Activated naive CD4-positive, alpha-beta T cell treated with anti-CD3 and anti-CD28 coated beads, Interleukin-2, amount 50 U/mL, for 24 hours (primary cell): ENCODE measurements around the gene WDR19.
"Not testable (repeated sequence)": the region's sequence is repeated elsewhere in the genome, so short reads cannot be mapped to it uniquely, and the experiment has no call there.

Experiments
- H3K27ac Mint-ChIP-seq: one replicate; pipeline ENCODE4 v1.8.0; 2021; ENCODE audit warnings: mild to moderate bottlenecking, mixed read lengths
- H3K27me3 Mint-ChIP-seq: one replicate; pipeline ENCODE4 v1.8.0; 2021; ENCODE audit warnings: mixed read lengths
- H3K36me3 Mint-ChIP-seq: one replicate; pipeline ENCODE4 v1.8.0; 2021; ENCODE audit warnings: mixed read lengths
- H3K4me1 Mint-ChIP-seq: one replicate; pipeline ENCODE4 v1.8.0; 2021; ENCODE audit warnings: mixed read lengths
- H3K4me3 Mint-ChIP-seq: one replicate; pipeline ENCODE4 v1.8.0; 2021; ENCODE audit warnings: mild to moderate bottlenecking, mixed read lengths
- H3K9me3 Mint-ChIP-seq: one replicate; pipeline ENCODE4 v1.8.0; 2021; ENCODE audit warnings: mixed read lengths

The WDR19 gene

GRCh38 chr4:39181905-39182638 is at the start of gene WDR19:
Gene WDR19, plus strand, starts transcription at chr4:39182529. Its CDS starts 29 bp downstream, at chr4:39182558.
- peaks cover 11% of the 10 kb centered on the region for H3K4me1 Mint-ChIP-seq
- no peaks in the 10 kb centered on the region for H3K36me3 Mint-ChIP-seq
- no peak within 1 kb of the TSS for H3K27ac Mint-ChIP-seq

GRCh38 chr4:39133623-39134022 is 48.7 kb upstream of the WDR19 start:
- Mint-ChIP-seq H3K36me3 (peaks cover 4% of the 10 kb centered on the region), H3K27me3 (no peaks in the 10 kb centered on the region), H3K27ac (no peak overlapping the region), H3K4me1 (peaks cover 11% of the 10 kb centered on the region), H3K4me3 (no peak overlapping the region), H3K9me3 (no peaks in the 10 kb centered on the region)

More at GRCh38 chr4:39181905-39182638, at the start of gene WDR19:
- no peak within 1 kb of the TSS for H3K4me3 Mint-ChIP-seq
- no peaks in the 10 kb centered on the region for H3K9me3 Mint-ChIP-seq
- peaks cover 6% of the 10 kb centered on the region for H3K27me3 Mint-ChIP-seq

- no peak overlapping the region for H3K4me3 Mint-ChIP-seq
- no peaks in the 10 kb centered on the region for H3K27me3 Mint-ChIP-seq
- no peak overlapping the region for H3K27ac Mint-ChIP-seq
- H3K4me1 Mint-ChIP-seq = peaks cover 11% of the 10 kb centered on the region
- no peaks in the 10 kb centered on the region for H3K9me3 Mint-ChIP-seq
- H3K36me3 Mint-ChIP-seq = peaks cover 1% of the 10 kb centered on the region
These were observed 47.5 kb upstream of the WDR19 start for GRCh38 chr4:39134683-39135306.

GRCh38 chr4:39138227-39138626 is 44.1 kb upstream of the WDR19 start:
- H3K4me1 Mint-ChIP-seq = peaks cover 11% of the 10 kb centered on the region
- not testable (repeated sequence) for H3K4me3 Mint-ChIP-seq, H3K27me3 Mint-ChIP-seq, H3K9me3 Mint-ChIP-seq, H3K36me3 Mint-ChIP-seq, H3K27ac Mint-ChIP-seq

- peaks cover 4% of the 10 kb centered on the region for H3K36me3 Mint-ChIP-seq
- H3K4me3 Mint-ChIP-seq = no peak overlapping the region
- H3K27me3 Mint-ChIP-seq = no peaks in the 10 kb centered on the region
- H3K4me1 Mint-ChIP-seq = no peaks in the 10 kb centered on the region
- H3K9me3 Mint-ChIP-seq = no peaks in the 10 kb centered on the region
- no peak overlapping the region for H3K27ac Mint-ChIP-seq
These were observed 36.1 kb upstream of the WDR19 start for GRCh38 chr4:39146211-39146610.

- no peaks in the 10 kb centered on the region for H3K9me3 Mint-ChIP-seq
- H3K27ac Mint-ChIP-seq = no peak overlapping the region
- H3K36me3 Mint-ChIP-seq = no peaks in the 10 kb centered on the region
- H3K4me1 Mint-ChIP-seq = no peaks in the 10 kb centered on the region
- H3K4me3 Mint-ChIP-seq = no peak overlapping the region
- no peaks in the 10 kb centered on the region for H3K27me3 Mint-ChIP-seq
These were observed 28.3 kb upstream of the WDR19 start for GRCh38 chr4:39154009-39154408.

- H3K4me1 Mint-ChIP-seq = no peaks in the 10 kb centered on the region
- H3K9me3 Mint-ChIP-seq = no peaks in the 10 kb centered on the region
- H3K36me3 Mint-ChIP-seq = no peaks in the 10 kb centered on the region
- H3K27ac Mint-ChIP-seq = no peak overlapping the region
- H3K27me3 Mint-ChIP-seq = no peaks in the 10 kb centered on the region
- H3K4me3 Mint-ChIP-seq = no peak overlapping the region
These were observed 24.8 kb upstream of the WDR19 start for GRCh38 chr4:39157520-39157919.

GRCh38 chr4:39166177-39166576 is 16.2 kb upstream of the WDR19 start:
- Mint-ChIP-seq H3K9me3 (peaks cover 5% of the 10 kb centered on the region), H3K4me1 (no peaks in the 10 kb centered on the region), H3K27ac (no peak overlapping the region), H3K36me3 (no peaks in the 10 kb centered on the region), H3K4me3 (no peak overlapping the region), H3K27me3 (no peaks in the 10 kb centered on the region)

GRCh38 chr4:39166669-39167068 is 15.7 kb upstream of the WDR19 start:
- Mint-ChIP-seq H3K4me1 (no peaks in the 10 kb centered on the region), H3K36me3 (no peaks in the 10 kb centered on the region), H3K27ac (no peak overlapping the region), H3K4me3 (no peak overlapping the region), H3K9me3 (peaks cover 8% of the 10 kb centered on the region), H3K27me3 (no peaks in the 10 kb centered on the region)

GRCh38 chr4:39169426-39169825 is 12.9 kb upstream of the WDR19 start:
- Mint-ChIP-seq H3K9me3 (peaks cover 9% of the 10 kb centered on the region), H3K27ac (no peak overlapping the region), H3K4me3 (no peak overlapping the region), H3K27me3 (no peaks in the 10 kb centered on the region), H3K36me3 (no peaks in the 10 kb centered on the region), H3K4me1 (no peaks in the 10 kb centered on the region)

GRCh38 chr4:39170301-39170700 is 12.0 kb upstream of the WDR19 start:
- no peak overlapping the region for H3K4me3 Mint-ChIP-seq
- H3K4me1 Mint-ChIP-seq = no peaks in the 10 kb centered on the region
- peaks cover 9% of the 10 kb centered on the region for H3K9me3 Mint-ChIP-seq
- H3K27me3 Mint-ChIP-seq = no peaks in the 10 kb centered on the region
- no peaks in the 10 kb centered on the region for H3K36me3 Mint-ChIP-seq
- H3K27ac Mint-ChIP-seq = no peak overlapping the region

GRCh38 chr4:39178706-39179105 is 3.6 kb upstream of the WDR19 start:
- no peak overlapping the region for H3K4me3 Mint-ChIP-seq
- H3K4me1 Mint-ChIP-seq = peaks cover 9% of the 10 kb centered on the region
- no peaks in the 10 kb centered on the region for H3K9me3 Mint-ChIP-seq
- H3K36me3 Mint-ChIP-seq = no peaks in the 10 kb centered on the region
- H3K27me3 Mint-ChIP-seq = peaks cover 6% of the 10 kb centered on the region
- no peak overlapping the region for H3K27ac Mint-ChIP-seq

GRCh38 chr4:39179681-39180080 is 2.6 kb upstream of the WDR19 start:
- H3K4me1 Mint-ChIP-seq = peaks cover 11% of the 10 kb centered on the region
- peaks cover 6% of the 10 kb centered on the region for H3K27me3 Mint-ChIP-seq
- H3K9me3 Mint-ChIP-seq = no peaks in the 10 kb centered on the region
- no peak overlapping the region for H3K4me3 Mint-ChIP-seq
- no peaks in the 10 kb centered on the region for H3K36me3 Mint-ChIP-seq
- H3K27ac Mint-ChIP-seq = no peak overlapping the region

GRCh38 chr4:39180629-39181028 is 1.7 kb upstream of the WDR19 start:
- not testable (repeated sequence) for H3K9me3 Mint-ChIP-seq, H3K27ac Mint-ChIP-seq, H3K4me3 Mint-ChIP-seq, H3K36me3 Mint-ChIP-seq, H3K27me3 Mint-ChIP-seq
- H3K4me1 Mint-ChIP-seq = peaks cover 11% of the 10 kb centered on the region

GRCh38 chr4:39181520-39181904 is 817 bp upstream of the WDR19 start:
- no peaks in the 10 kb centered on the region for H3K9me3 Mint-ChIP-seq
- H3K4me3 Mint-ChIP-seq = no peak overlapping the region
- no peak overlapping the region for H3K27ac Mint-ChIP-seq
- H3K36me3 Mint-ChIP-seq = no peaks in the 10 kb centered on the region
- peaks cover 11% of the 10 kb centered on the region for H3K4me1 Mint-ChIP-seq
- H3K27me3 Mint-ChIP-seq = peaks cover 6% of the 10 kb centered on the region

- peaks cover 31% of the 10 kb centered on the region for H3K36me3 Mint-ChIP-seq
- no peak overlapping the region for H3K27ac Mint-ChIP-seq
- no peaks in the 10 kb centered on the region for H3K4me1 Mint-ChIP-seq
- no peaks in the 10 kb centered on the region for H3K27me3 Mint-ChIP-seq
- no peak overlapping the region for H3K4me3 Mint-ChIP-seq
- no peaks in the 10 kb centered on the region for H3K9me3 Mint-ChIP-seq
These were observed 19.6 kb downstream of the WDR19 start for GRCh38 chr4:39201963-39202362.

GRCh38 chr4:39204543-39204942 is 22.2 kb downstream of the WDR19 start:
- Mint-ChIP-seq H3K4me1 (no peaks in the 10 kb centered on the region), H3K4me3 (no peak overlapping the region), H3K27me3 (no peaks in the 10 kb centered on the region), H3K9me3 (no peaks in the 10 kb centered on the region), H3K27ac (no peak overlapping the region), H3K36me3 (peaks cover 44% of the 10 kb centered on the region)
